ENCODE measurements around the gene DAD1.

The DAD1 gene

GRCh38 chr14:22537436-22538310, 51.4 kb downstream of the DAD1 start:
- DNase-seq (ENCODE audit: low spot score) = no peak

- no peak for DNase-seq (ENCODE audit: low spot score)
Measured at GRCh38 chr14:22536853-22537338, 52.1 kb downstream of the DAD1 start.

- DNase-seq (ENCODE audit: low spot score) = no peak
Measured at GRCh38 chr14:22535916-22536315, 53.1 kb downstream of the DAD1 start.

- no peak for DNase-seq (ENCODE audit: low spot score)
Measured at GRCh38 chr14:22535126-22535525, 53.9 kb downstream of the DAD1 start.

GRCh38 chr14:22534547-22534946, 54.5 kb downstream of the DAD1 start:
- DNase-seq (ENCODE audit: low spot score) = no peak

GRCh38 chr14:22533739-22534359, 55.2 kb downstream of the DAD1 start:
- no peak for DNase-seq (ENCODE audit: low spot score)

- DNase-seq (ENCODE audit: low spot score) = no peak
Measured at GRCh38 chr14:22533057-22533704, 55.8 kb downstream of the DAD1 start.

GRCh38 chr14:22532345-22533056, 56.5 kb downstream of the DAD1 start:
- DNase-seq (ENCODE audit: low spot score) = no peak

GRCh38 chr14:22531451-22532344, 57.3 kb downstream of the DAD1 start:
- DNase-seq (ENCODE audit: low spot score) = no peak

- DNase-seq (ENCODE audit: low spot score) = no peak
Measured at GRCh38 chr14:22530127-22530526, 58.9 kb downstream of the DAD1 start.

- no peak for DNase-seq (ENCODE audit: low spot score)
Measured at GRCh38 chr14:22526744-22527143, 62.3 kb downstream of the DAD1 start.

GRCh38 chr14:22526218-22526617, 62.8 kb downstream of the DAD1 start:
- DNase-seq (ENCODE audit: low spot score) = no peak

- DNase-seq (ENCODE audit: low spot score) = no peak
Measured at GRCh38 chr14:22524784-22525161, 64.3 kb downstream of the DAD1 start.

- DNase-seq (ENCODE audit: low spot score) = no peak
Measured at GRCh38 chr14:22524115-22524783, 64.8 kb downstream of the DAD1 start.

- no peak for DNase-seq (ENCODE audit: low spot score)
Measured at GRCh38 chr14:22523283-22523682, 65.7 kb downstream of the DAD1 start.

- DNase-seq (ENCODE audit: low spot score) = no peak
Measured at GRCh38 chr14:22522466-22522957, 66.5 kb downstream of the DAD1 start.

- no peak for DNase-seq (ENCODE audit: low spot score)
Measured at GRCh38 chr14:22521449-22522239, 67.4 kb downstream of the DAD1 start.

- no peak for DNase-seq (ENCODE audit: low spot score)
Measured at GRCh38 chr14:22520796-22521195, 68.2 kb downstream of the DAD1 start.
